HCT116 (cell line): ENCODE results near the gene SPTBN4.

Experiments used
- CEBPB ChIP-seq: IDR thresholded peaks from 2 replicates; pipeline ENCODE4 v1.6.1; 2012; ENCODE audit warnings: low read depth
- EZH2 ChIP-seq: fragments of 200-600 bp; sonication (generic); IDR thresholded peaks from 2 replicates; pipeline ENCODE4 v1.6.1; 2017; ENCODE audit warnings: antibody characterized with exemption, mixed run types
- FOSL1 ChIP-seq: IDR thresholded peaks from 2 replicates; pipeline ENCODE4 v1.6.1; 2012; ENCODE audit warnings: low read depth
- POLR2A ChIP-seq: IDR thresholded peaks from 2 replicates; pipeline ENCODE4 v1.7.0; 2011; ENCODE audit warnings: borderline replicate concordance; ENCODE audit not compliant: insufficient read depth, insufficient read length; ENCODE audit errors: extremely low read depth
- POLR2AphosphoS5 ChIP-seq: IDR thresholded peaks from 2 replicates; pipeline ENCODE4 v1.6.1; 2011; ENCODE audit warnings: mild to moderate bottlenecking, low read depth, low read length, moderate library complexity
- SP1 ChIP-seq: IDR thresholded peaks from 2 replicates; pipeline ENCODE4 v1.6.1; 2012; ENCODE audit warnings: low read depth
- TF ChIP-seq, protein P1 (sequence below), 3 experiments: fragments of 200-600 bp in 1 of 3; sonication (generic) in 1 of 3; IDR thresholded peaks in 2 of 3; conservative IDR thresholded peaks in 1 of 3; 2 replicates each; pipeline ENCODE4 v1.5.1; 2012 to 2017; ENCODE audit warnings: low read depth in 2 of 3, low read length in 2 of 3, antibody characterized with exemption in 1 of 3, borderline replicate concordance in 1 of 3, control low read depth in 1 of 3, mild to moderate bottlenecking in 1 of 3, mixed read lengths in 1 of 3, mixed run types in 1 of 3, moderate library complexity in 1 of 3; ENCODE audit not compliant: insufficient read depth in 1 of 3
- TF ChIP-seq, protein P2 (sequence below): IDR thresholded peaks from 2 replicates; pipeline ENCODE4 v1.6.1; 2012

DNA sequence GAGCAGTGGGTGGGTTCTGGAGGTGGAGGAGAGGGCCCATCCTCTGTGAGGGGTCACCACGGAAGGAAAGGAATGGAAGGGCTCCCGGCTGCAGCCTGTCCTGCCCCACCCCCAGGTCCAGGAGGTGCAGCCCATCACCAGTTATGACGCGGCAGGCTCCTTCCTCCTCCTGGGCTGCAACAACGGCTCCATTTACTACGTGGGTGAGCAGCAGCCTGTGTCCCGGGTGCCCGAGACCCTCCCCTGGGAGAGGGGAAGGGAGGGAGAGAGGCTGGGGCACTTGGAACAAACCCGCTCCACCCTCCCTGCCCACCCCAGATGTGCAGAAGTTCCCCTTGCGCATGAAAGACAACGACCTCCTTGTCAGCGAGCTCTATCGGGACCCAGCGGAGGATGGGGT is 116.5 kb downstream of the SPTBN4 start:
- TF ChIP-seq, protein P1, sequence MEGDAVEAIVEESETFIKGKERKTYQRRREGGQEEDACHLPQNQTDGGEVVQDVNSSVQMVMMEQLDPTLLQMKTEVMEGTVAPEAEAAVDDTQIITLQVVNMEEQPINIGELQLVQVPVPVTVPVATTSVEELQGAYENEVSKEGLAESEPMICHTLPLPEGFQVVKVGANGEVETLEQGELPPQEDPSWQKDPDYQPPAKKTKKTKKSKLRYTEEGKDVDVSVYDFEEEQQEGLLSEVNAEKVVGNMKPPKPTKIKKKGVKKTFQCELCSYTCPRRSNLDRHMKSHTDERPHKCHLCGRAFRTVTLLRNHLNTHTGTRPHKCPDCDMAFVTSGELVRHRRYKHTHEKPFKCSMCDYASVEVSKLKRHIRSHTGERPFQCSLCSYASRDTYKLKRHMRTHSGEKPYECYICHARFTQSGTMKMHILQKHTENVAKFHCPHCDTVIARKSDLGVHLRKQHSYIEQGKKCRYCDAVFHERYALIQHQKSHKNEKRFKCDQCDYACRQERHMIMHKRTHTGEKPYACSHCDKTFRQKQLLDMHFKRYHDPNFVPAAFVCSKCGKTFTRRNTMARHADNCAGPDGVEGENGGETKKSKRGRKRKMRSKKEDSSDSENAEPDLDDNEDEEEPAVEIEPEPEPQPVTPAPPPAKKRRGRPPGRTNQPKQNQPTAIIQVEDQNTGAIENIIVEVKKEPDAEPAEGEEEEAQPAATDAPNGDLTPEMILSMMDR (IDR thresholded peaks at IDR 0.05 in 2 of 3, conservative IDR thresholded peaks at IDR 0.05 in 1 of 3; ENCODE audit: borderline replicate concordance in 1 of 3, insufficient read depth in 1 of 3, low read depth in 2 of 3, low read length in 2 of 3), result no peak
- TF ChIP-seq, protein P2, sequence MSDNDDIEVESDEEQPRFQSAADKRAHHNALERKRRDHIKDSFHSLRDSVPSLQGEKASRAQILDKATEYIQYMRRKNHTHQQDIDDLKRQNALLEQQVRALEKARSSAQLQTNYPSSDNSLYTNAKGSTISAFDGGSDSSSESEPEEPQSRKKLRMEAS, result no peak
- no peak for TF ChIP-seq FOSL1
- TF ChIP-seq CEBPB, result no peak
- no peak for TF ChIP-seq POLR2AphosphoS5
- TF ChIP-seq POLR2A, result no peak
- TF ChIP-seq SP1, result no peak
- no peak for TF ChIP-seq EZH2
